GM12875 (cell line): Measurements from ENCODE around the gene HEMK1.

ENCODE experiments used
- H3K4me3 ChIP-seq: one replicate; pipeline ENCODE4 v1.5.1; 2011; ENCODE audit warnings: low read depth, low read length, control low read depth
- TF ChIP-seq, protein P1 (sequence below): IDR thresholded peaks from 2 replicates; pipeline ENCODE4 v1.5.1; 2011; ENCODE audit warnings: low read depth, mild to moderate bottlenecking, control low read depth, inconsistent platforms, low read length, moderate library complexity, borderline replicate concordance; ENCODE audit not compliant: insufficient read depth

HEMK1 gene

DNA sequence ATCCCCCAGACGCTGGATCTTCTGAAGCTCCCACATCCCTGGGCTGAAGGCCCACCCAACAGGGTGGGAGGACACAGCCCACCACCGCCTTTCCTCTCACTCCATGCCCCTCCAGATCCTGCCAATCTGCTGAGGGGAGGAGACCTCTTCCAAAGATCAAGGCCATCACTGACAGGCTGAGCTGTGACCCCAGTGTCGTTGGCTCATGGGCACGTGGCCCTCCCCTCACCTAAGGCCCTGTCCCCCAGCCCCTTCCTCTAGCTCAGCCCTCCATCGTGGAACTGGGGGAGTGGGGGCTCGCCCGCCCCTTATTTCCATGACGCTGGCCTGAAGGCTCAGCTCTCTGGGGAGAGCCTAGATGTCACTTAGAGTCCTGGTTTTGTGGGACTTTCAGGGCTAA is 12.2 kb upstream of the HEMK1 start:
- no peak overlapping the region for H3K4me3 ChIP-seq
- TF ChIP-seq, protein P1, sequence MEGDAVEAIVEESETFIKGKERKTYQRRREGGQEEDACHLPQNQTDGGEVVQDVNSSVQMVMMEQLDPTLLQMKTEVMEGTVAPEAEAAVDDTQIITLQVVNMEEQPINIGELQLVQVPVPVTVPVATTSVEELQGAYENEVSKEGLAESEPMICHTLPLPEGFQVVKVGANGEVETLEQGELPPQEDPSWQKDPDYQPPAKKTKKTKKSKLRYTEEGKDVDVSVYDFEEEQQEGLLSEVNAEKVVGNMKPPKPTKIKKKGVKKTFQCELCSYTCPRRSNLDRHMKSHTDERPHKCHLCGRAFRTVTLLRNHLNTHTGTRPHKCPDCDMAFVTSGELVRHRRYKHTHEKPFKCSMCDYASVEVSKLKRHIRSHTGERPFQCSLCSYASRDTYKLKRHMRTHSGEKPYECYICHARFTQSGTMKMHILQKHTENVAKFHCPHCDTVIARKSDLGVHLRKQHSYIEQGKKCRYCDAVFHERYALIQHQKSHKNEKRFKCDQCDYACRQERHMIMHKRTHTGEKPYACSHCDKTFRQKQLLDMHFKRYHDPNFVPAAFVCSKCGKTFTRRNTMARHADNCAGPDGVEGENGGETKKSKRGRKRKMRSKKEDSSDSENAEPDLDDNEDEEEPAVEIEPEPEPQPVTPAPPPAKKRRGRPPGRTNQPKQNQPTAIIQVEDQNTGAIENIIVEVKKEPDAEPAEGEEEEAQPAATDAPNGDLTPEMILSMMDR: no peak

DNA sequence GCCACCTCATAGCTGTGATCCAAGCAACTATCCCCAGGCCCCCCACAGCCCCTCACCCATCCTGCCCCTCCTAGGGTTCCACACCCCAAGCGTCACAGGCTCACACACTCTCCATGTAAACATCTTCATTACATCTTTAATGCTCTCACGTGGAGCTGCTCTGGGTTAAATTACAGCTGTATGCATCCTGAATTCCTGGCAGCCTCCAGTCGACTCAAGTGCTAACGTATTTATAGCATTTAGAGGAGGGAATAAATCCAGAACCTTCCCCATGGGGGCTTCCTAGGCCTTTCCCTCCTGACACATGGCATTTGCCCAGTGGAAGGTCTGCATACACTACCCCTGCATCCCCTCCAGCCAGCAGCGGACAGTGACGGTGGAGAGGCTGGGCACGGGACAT is 11.4 kb upstream of the HEMK1 start:
- TF ChIP-seq, protein P1: no peak
- H3K4me3 ChIP-seq: no peak overlapping the region

DNA sequence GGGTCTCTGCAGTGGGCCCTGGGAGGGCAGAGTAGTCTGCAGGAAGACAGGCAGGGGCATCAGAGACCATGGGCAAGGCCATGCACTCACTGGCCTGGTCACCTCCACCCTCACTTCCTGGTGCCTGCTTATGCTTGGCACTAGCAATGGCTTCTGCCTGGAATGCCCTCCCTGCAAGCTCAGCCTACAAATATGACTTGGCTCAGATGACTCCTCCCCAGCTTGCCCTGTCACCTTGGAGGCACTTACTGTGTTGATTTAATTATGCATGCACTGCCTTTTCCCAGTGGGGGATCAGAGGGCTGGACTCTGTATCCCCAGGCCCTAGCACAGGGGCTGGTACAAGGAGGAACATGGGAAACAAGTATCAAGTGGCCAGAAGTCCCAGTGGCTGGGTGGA is 9.6 kb upstream of the HEMK1 start:
- TF ChIP-seq, protein P1: no peak
- H3K4me3 ChIP-seq: no peak overlapping the region

DNA sequence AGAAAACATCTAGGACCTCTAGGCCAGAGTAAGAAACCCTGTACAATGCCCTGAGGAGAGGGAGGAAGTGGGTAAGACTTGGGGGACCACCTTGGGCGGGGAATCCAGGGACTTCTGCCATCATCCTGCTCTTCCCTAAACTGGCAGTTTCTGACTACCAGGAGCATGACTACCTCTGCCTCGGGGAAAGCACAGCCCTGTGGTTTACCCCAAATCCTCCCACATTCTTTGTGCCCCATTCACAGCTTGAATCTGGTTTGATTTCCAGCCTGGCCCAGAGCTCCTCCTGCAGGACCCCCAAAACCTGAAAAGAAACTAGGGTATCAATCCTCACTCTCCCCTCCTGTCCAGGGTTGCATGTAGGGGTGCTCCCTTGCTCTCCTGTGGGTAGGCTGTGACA is 6.5 kb upstream of the HEMK1 start:
- no peak overlapping the region for H3K4me3 ChIP-seq
- TF ChIP-seq, protein P1: no peak

DNA sequence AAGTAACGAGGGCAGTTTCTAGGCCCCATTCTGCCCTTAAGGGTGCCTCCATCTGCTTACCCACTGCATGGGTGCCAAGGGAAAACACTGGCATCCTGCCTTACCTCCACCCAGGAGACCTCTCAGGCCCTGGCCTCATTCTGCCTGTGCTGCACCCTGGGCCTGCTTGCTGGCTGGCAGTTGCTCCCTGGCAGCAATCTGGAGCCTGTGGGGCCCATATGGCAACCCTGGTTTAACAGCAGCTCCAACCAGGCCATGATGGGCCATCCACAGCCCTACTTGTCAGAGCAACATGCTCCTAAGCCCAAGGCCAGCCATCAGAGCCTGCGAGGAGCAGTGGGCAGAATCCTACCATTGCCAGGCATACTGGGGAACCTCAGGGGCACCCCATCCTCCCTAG is 5.5 kb upstream of the HEMK1 start:
- TF ChIP-seq, protein P1: no peak

DNA sequence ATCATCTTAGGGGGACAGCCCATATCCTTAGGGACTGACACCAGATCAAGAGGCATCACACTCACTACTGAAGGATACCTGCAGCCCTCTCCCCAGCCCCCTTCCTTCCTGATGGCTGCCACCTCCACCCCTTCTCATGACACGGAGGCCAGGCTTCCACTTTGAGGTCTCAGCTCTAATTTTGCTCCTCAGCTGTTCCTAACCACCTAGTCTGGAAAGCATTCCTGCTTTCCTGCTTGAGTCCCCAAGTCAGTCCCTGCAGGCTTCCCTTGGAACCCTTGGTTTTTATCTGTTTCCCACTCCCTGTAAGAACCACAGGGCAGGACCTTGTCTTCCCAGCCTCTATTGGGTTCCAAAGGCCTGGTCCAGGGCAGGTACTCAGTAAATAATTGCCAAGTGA is 5.0 kb upstream of the HEMK1 start:
- H3K4me3 ChIP-seq: no peak overlapping the region
- TF ChIP-seq, protein P1: no peak

More for the DNA sequence above, 5.5 kb upstream of the HEMK1 start:
- no peak overlapping the region for H3K4me3 ChIP-seq

DNA sequence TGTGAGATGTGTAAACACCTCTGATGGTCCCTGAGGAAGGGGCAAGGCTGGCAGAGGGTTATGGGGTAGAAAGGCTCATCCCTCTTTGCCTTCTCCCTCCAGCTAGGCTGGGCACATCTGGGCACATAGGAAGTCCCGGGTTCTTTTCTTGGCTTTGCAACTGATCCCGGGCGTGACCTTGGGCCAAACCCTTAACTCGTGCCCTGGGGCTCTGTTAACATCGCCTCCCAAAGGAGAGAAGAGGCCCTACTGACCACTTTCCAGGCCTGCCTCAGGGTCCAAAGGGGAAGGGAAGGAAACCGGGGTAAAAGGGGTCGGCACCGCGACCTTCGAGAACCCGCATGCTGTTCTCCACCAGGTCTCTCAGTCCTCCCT is 2.3 kb upstream of the HEMK1 start:
- peak overlapping the region; percentile 54 for H3K4me3 ChIP-seq
- TF ChIP-seq, protein P1: no peak
